IMR-90 (cell line): ENCODE results near the gene RORB. TPM values are rescaled to one million over a fixed set of nuclear protein-coding genes. Genes with fewer than 3 reads are reported as not detected.

Source experiments
- ATAC-seq: fragments of 200-7000 bp; cut with Tn5 transposase; 2 replicates; pipeline ENCODE4 v1.9.1; 2020; ENCODE audit warnings: low read depth, mild to moderate bottlenecking, moderate library complexity
- BruUV-seq: library from RNA; stranded (reverse); fragments of 400-500 nt; replicated peaks from 2 replicates; lab custom pipeline; 2021; lab: Mats Ljungman, UMichigan
- CTCF ChIA-PET: fragments of 300-600 bp; formaldehyde crosslinking; extraction: SDS; loops from one replicate; lab custom pipeline; 2021; ENCODE audit warnings: antibody characterized with exemption; lab: Yijun Ruan, JAX
- POLR2A ChIA-PET: fragments of 300-600 bp; sonication (Branson Sonifier 250); formaldehyde crosslinking; loops from one replicate; lab custom pipeline; 2022; ENCODE audit warnings: antibody characterized with exemption; ENCODE audit not compliant: unreplicated experiment; lab: Charles Lee
- DNase-seq: peaks from one replicate; pipeline ENCODE4 v3.0.0; 2013
- H2AFZ ChIP-seq: replicated peaks from 2 replicates; pipeline ENCODE3; 2013; ENCODE audit warnings: low read length, mild to moderate bottlenecking; ENCODE audit not compliant: poor library complexity
- H2AK5ac ChIP-seq: 2 replicates; pipeline ENCODE4 v1.6.1; 2013; ENCODE audit warnings: low read depth, low read length, inconsistent platforms
- H2AK9ac ChIP-seq: replicated peaks from 2 replicates; pipeline ENCODE3; 2013; ENCODE audit warnings: mild to moderate bottlenecking, low read depth, low read length, moderate library complexity; ENCODE audit not compliant: poor library complexity
- H2BK120ac ChIP-seq: 2 replicates; pipeline ENCODE4 v1.6.1; 2013; ENCODE audit warnings: low read depth, low read length, inconsistent platforms
- H2BK15ac ChIP-seq: 3 replicates; pipeline ENCODE4 v1.6.1; 2013; ENCODE audit warnings: low read depth, low read length, inconsistent platforms
- H2BK20ac ChIP-seq: 2 replicates; pipeline ENCODE4 v1.6.1; 2013; ENCODE audit warnings: low read depth, mild to moderate bottlenecking, inconsistent platforms, low read length, moderate library complexity
- H2BK5ac ChIP-seq: 2 replicates; pipeline ENCODE4 v1.6.1; 2013; ENCODE audit warnings: mild to moderate bottlenecking, low read depth, low read length, inconsistent platforms; ENCODE audit not compliant: poor library complexity, severe bottlenecking
- H3K14ac ChIP-seq: replicated peaks from 2 replicates; pipeline ENCODE4 v1.6.1; 2013; ENCODE audit warnings: low read depth, low read length, inconsistent platforms
- H3K18ac ChIP-seq: 2 replicates; pipeline ENCODE4 v1.6.1; 2013; ENCODE audit warnings: low read depth, low read length, control low read depth
- H3K23ac ChIP-seq: 2 replicates; pipeline ENCODE4 v1.6.1; 2013; ENCODE audit warnings: low read depth, low read length, inconsistent platforms
- H3K27ac ChIP-seq: 2 replicates; pipeline ENCODE4 v1.5.1; 2013; ENCODE audit warnings: mild to moderate bottlenecking, control low read depth, low read length; ENCODE audit not compliant: insufficient read depth
- H3K27me3 ChIP-seq: 2 replicates; pipeline ENCODE4 v1.6.1; 2013; ENCODE audit warnings: low read length; ENCODE audit not compliant: control insufficient read depth, insufficient read depth
- H3K36me3 ChIP-seq: 2 replicates; pipeline ENCODE4 v1.6.1; 2013; ENCODE audit warnings: low read length, mixed read lengths; ENCODE audit not compliant: control insufficient read depth, insufficient read depth
- H3K4ac ChIP-seq: 2 replicates; pipeline ENCODE4 v1.6.1; 2013; ENCODE audit warnings: low read depth, low read length, inconsistent platforms
- H3K4me1 ChIP-seq: 2 replicates; pipeline ENCODE4 v1.6.1; 2013; ENCODE audit warnings: low read length, mixed read lengths; ENCODE audit not compliant: control insufficient read depth, insufficient read depth
- H3K4me2 ChIP-seq: 2 replicates; pipeline ENCODE4 v1.6.1; 2013; ENCODE audit warnings: low read depth, mild to moderate bottlenecking, control low read depth, low read length, moderate library complexity
- H3K4me3 ChIP-seq: 2 replicates; pipeline ENCODE4 v1.5.1; 2013; ENCODE audit warnings: low read depth, mild to moderate bottlenecking, control low read depth, low read length, moderate library complexity; ENCODE audit not compliant: insufficient read depth
- H3K56ac ChIP-seq: 2 replicates; pipeline ENCODE4 v1.6.1; 2013; ENCODE audit warnings: low read length, inconsistent platforms; ENCODE audit not compliant: insufficient read depth; ENCODE audit errors: extremely low read depth
- H3K79me1 ChIP-seq, 2 experiments: 2 replicates each; pipeline ENCODE4 v1.6.1; 2013; ENCODE audit warnings: low read length in 2 of 2, inconsistent platforms in 1 of 2, low read depth in 1 of 2
- H3K9ac ChIP-seq: 2 replicates; pipeline ENCODE4 v1.6.1; 2013; ENCODE audit warnings: low read depth, low read length, control low read depth
- H3K9me1 ChIP-seq: 2 replicates; pipeline ENCODE4 v1.6.1; 2013; ENCODE audit warnings: low read length, inconsistent platforms; ENCODE audit not compliant: insufficient read depth
- H3K9me3 ChIP-seq: 2 replicates; pipeline ENCODE4 v1.6.1; 2013; ENCODE audit warnings: low read length; ENCODE audit not compliant: control insufficient read depth, insufficient read depth
- H4K20me1 ChIP-seq: 2 replicates; pipeline ENCODE4 v1.6.1; 2013; ENCODE audit warnings: low read length, inconsistent platforms; ENCODE audit not compliant: insufficient read depth
- H4K5ac ChIP-seq: 2 replicates; pipeline ENCODE4 v1.6.1; 2013; ENCODE audit warnings: mild to moderate bottlenecking, low read depth, low read length, control low read depth
- H4K8ac ChIP-seq, 2 experiments: 2 replicates each; pipeline ENCODE4 v1.6.1; 2013; ENCODE audit warnings: low read depth in 2 of 2, low read length in 2 of 2, control low read depth in 1 of 2, inconsistent platforms in 1 of 2
- H4K91ac ChIP-seq: 2 replicates; pipeline ENCODE4 v1.6.1; 2013; ENCODE audit warnings: low read depth, low read length, inconsistent platforms; ENCODE audit not compliant: insufficient read depth
- NFE2L2 ChIP-seq: fragments of 150-350 bp; IDR thresholded peaks from 2 replicates; pipeline ENCODE4 v1.6.1; 2016; ENCODE audit warnings: low read depth, mild to moderate bottlenecking, low read length
- WGBS, 2 experiments: methylation state at CpG; one replicate each; pipeline versions ENCODE4 v1.1.5 to v1.1.7; 2013; ENCODE audit warnings: missing lambda C conversion rate in 2 of 2; ENCODE audit not compliant: insufficient read length in 1 of 2; ENCODE audit errors: extremely low coverage in 2 of 2; 5-methylcytosine and 5-hydroxymethylcytosine counted together
- dilution Hi-C: fragments of 300-500 bp; cut with HindIII; formaldehyde crosslinking; loops from one replicate; pipeline ENCODE4 v1.14.3; 2018; ENCODE audit warnings: low sequenced_read_pairs; ENCODE audit not compliant: unreplicated experiment
- in situ Hi-C: fragments of 300-500 bp; cut with MboI; formaldehyde crosslinking; loops from 3 replicates; pipeline ENCODE4 v1.14.3; 2019; ENCODE audit warnings: low sequenced_read_pairs, inconsistent platforms, mixed read lengths
- intact Hi-C: fragments of 100-400 bp; cut with micrococcal nuclease; formaldehyde crosslinking; loops from 2 replicates; pipeline ENCODE4 v1.10.0; 2022
- polyA plus RNA-seq, 3 experiments: library from polyadenylated mRNA; depleted of rRNA; stranded (reverse); fragments of >200 nt; gene quantifications; 2 replicates each; pipeline ENCODE4 v1.2.3, GENCODE V29; 2012; ENCODE audit warnings: low replicate concordance in 1 of 3
- total RNA-seq: library from RNA; depleted of rRNA; stranded (reverse); fragments of >200 nt; gene quantifications from 2 replicates; pipeline ENCODE4 v1.2.3, GENCODE V29; 2012

RORB gene
- total and polyA plus RNA-seq, 2 of the 4 experiments (the other 2 are of a cell fraction): not detected

DNA sequence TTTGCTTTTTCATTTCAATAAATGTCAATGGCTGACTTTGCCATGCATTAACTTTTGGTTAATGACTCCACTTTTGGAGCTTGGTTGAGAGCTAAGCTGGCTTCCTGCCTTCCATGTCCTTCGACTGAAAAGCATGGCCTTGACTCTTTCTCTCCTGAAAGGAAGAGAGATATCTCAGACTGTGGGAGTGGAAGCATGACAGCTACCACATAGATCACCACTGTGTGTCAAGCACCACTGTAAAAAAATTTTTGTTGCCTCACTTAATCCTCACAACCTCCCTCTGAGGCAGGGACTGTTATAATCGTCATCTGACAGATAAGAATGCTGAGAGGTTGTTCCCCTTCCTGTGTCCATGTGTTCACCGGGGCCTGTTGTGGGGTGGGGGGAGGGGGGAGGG is 184.8 kb downstream of the RORB start:
- Histone ChIP-seq H3K4me3 (no peak overlapping the region), H3K4me1 (no peaks in the 10 kb centered on the region), H3K4me2 (no peak overlapping the region), H2BK120ac (no peak overlapping the region), H3K23ac (no peak overlapping the region), H2BK15ac (no peak overlapping the region), H3K18ac (no peak overlapping the region), H4K20me1 (no peaks in the 10 kb centered on the region), H4K5ac (no peak overlapping the region), H3K9me1 (no peaks in the 10 kb centered on the region), H3K9me3 (no peaks in the 10 kb centered on the region), H3K9ac (no peak overlapping the region), H3K4ac (no peak overlapping the region), H4K91ac (no peak overlapping the region), H3K56ac (no peak overlapping the region), H2AK9ac (no peak overlapping the region), H3K27ac (no peak overlapping the region), H2AK5ac (no peak overlapping the region), H3K79me1 (no peaks in the 10 kb centered on the region), H3K14ac (no peak overlapping the region), H2BK5ac (no peak overlapping the region), H2AFZ (no peak overlapping the region), H3K27me3 (no peaks in the 10 kb centered on the region), H4K8ac (no peak overlapping the region), H2BK20ac (no peak overlapping the region), H3K36me3 (no peaks in the 10 kb centered on the region)
- ATAC-seq (no peak), DNase-seq (no peak)
- POLR2A ChIA-PET: no interaction called here
- dilution Hi-C loops (no loop called here), in situ Hi-C loops (no loop called here), intact Hi-C loops (no loop called here)
- no peak for TF ChIP-seq NFE2L2
- CTCF ChIA-PET: no interaction called here
- WGBS, 2 experiments: no CpG with 5 or more reads among the region's 3 CpGs
- no TSS peak for BruUV-seq
